ENCODE results near the gene TSPAN3.

- TF ChIP-seq EZH2 (IDR thresholded peaks at IDR 0.05; ENCODE audit: borderline replicate concordance, control insufficient read depth, low read depth, low read length) (no peak), BRCA1 (IDR thresholded peaks at IDR 0.05; ENCODE audit: low read depth, low read length) (no peak), CTCF (IDR thresholded peaks at IDR 0.05 in 2 of 3, conservative IDR thresholded peaks at IDR 0.05 in 1 of 3; ENCODE audit: control insufficient read depth in 2 of 3, extremely low read depth in 1 of 3, insufficient read depth in 1 of 3, low read depth in 3 of 3, low read length in 3 of 3) (no peak), CEBPB (IDR thresholded peaks at IDR 0.05; ENCODE audit: borderline replicate concordance in 1 of 2, low read depth in 2 of 2, low read length in 2 of 2) (no peak), PKNOX1 (IDR thresholded peaks at IDR 0.05) (no peak), HSF1 (IDR thresholded peaks at IDR 0.05; ENCODE audit: low read depth, low read length) (no peak), BMI1 (IDR thresholded peaks at IDR 0.05; ENCODE audit: borderline replicate concordance) (no peak), MEF2A (IDR thresholded peaks at IDR 0.05; ENCODE audit: insufficient read depth, low read depth, low read length) (no peak), POLR2AphosphoS5 (IDR thresholded peaks at IDR 0.05; ENCODE audit: low read length) (no peak), SIN3A (IDR thresholded peaks at IDR 0.05; ENCODE audit: low read depth, low read length) (no peak), POLR2AphosphoS2 (IDR thresholded peaks at IDR 0.05; ENCODE audit: low read depth, low read length) (no peak), HDAC2 (IDR thresholded peaks at IDR 0.05) (no peak), ZNF274 (IDR thresholded peaks at IDR 0.05; ENCODE audit: insufficient read depth, insufficient read length) (no peak)
Measured at GRCh38 chr15:77042245-77042919, 28.5 kb downstream of the TSPAN3 start.
